ENCODE measurements around the gene TACC3.
A peak's percentile ranks its signal among the peaks of the same experiment; 100 is the strongest.

Gene TACC3

DNA sequence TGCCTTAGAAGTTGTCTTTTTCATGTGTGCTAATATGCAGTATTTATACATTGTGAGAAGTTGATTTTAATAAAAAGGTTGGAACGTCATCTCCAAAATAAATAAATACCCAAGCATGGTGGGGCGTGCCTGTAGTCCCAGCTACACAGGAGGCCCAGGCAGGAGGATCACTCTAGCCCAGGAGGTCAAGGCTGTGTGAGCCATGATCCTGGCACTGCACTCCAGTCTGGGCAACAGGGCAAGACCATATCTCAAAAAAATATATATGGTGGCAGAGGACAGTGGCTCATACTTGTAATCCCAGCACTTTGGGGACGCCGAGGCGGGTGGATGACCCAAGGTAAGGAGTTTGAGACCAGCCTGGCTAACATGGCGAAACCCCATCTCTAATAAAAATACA, 15.6 kb upstream of the TACC3 start:
- DNase-seq = no peak

GRCh38 chr4:1706358-1706757, 15.0 kb upstream of the TACC3 start:
- no peak for DNase-seq

DNA sequence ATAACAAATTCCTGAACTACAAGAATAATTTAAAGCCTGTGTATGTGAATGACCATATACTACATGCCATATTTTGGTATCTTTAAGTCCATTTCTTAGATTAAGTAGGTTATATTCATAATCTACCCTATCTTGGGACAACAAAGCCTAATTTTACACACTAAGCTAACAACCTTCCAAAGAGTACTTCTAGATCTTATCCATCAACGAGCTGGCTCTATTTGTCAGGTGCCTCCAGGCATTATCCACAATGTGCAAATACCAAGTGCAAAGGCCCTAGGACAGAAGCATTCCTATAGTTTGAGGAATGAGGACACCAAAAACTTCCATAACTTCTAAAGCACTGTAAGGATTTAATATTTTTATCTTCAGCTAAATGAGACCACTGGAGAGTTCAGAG, 12.7 kb upstream of the TACC3 start:
- no peak for DNase-seq

- no peak for DNase-seq
These were observed 10.2 kb upstream of the TACC3 start for GRCh38 chr4:1711055-1711570.

DNA sequence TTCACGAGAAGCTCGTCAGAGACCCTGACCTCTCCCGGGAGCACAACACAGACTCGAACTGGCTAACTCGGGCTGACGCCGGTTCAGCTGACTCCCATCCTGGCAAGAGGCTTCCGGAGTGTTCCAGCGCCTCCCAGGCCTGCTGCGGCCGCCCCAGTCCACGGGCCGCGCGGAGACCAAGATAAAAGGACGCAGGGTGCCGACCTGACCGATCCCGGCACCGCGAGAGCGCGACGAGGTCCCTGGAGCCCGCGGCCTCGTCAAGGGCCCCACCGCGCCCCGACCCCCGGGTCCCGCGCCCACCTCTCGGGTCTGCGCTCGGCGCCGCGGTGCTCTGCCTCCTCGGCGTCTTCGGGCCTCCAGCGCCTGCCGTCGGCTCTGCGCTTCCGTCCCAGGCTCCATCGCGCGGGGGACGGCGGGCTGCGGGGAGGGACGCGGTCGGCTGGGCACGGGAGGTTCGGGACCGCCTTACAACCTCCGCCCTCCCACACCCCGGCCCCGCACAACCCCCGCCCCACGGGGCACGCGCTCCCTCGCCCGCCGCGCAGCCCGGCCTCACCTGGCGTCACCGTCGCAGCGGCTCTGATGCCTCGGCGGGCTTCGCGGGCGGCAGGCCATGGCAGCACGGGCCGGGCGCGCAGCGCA, 9.6 kb upstream of the TACC3 start:
- DNase-seq = no peak

GRCh38 chr4:1712216-1713002, 8.9 kb upstream of the TACC3 start, which contains the start of gene SLBP:
Gene SLBP, minus strand, starts transcription at chr4:1712319. Its CDS starts 131 bp downstream, at chr4:1712188.
- DNase-seq = peak; percentile 98

DNA sequence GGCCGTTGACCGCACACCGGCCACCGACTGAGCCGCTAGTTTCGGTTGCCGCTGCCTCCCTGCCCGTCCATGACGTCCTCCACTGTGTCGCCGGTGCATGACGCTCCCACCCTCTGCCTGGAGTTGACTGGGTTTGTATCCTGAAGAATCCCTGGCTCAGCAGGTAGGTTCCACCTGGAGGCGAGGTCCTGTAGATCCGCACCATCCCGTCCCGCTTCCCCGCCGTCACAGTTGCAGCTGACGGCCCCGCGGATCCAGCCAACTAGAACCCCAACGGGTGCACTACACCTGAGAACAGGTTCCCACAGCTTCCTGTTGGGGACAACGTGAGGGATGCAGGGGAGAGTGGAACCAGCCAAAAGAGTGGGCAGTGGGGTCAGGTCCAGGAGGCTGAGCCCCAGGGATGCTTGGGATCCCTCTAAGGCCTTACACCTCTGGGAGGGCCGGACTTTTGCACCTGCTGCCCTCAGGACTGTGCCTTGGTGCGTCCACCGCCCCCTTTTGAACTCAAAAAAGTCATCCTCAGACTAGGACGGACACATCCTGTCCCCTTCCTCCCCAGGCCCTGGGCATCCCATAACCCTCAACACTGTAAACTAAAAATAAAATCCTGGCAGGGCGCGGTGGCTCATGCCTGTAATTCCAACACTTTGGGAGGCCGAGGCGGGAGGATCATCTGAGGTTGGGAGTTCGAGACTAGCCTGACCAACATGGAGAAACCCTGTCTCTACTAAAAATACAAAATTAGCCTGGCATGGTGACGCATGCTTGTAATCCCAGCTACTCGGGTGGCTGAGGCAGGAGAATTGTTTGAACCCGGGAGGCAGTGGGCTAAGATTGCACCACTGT, 8.1 kb upstream of the TACC3 start:
- no peak for DNase-seq

GRCh38 chr4:1714303-1715001, 6.9 kb upstream of the TACC3 start:
- DNase-seq = no peak

DNA sequence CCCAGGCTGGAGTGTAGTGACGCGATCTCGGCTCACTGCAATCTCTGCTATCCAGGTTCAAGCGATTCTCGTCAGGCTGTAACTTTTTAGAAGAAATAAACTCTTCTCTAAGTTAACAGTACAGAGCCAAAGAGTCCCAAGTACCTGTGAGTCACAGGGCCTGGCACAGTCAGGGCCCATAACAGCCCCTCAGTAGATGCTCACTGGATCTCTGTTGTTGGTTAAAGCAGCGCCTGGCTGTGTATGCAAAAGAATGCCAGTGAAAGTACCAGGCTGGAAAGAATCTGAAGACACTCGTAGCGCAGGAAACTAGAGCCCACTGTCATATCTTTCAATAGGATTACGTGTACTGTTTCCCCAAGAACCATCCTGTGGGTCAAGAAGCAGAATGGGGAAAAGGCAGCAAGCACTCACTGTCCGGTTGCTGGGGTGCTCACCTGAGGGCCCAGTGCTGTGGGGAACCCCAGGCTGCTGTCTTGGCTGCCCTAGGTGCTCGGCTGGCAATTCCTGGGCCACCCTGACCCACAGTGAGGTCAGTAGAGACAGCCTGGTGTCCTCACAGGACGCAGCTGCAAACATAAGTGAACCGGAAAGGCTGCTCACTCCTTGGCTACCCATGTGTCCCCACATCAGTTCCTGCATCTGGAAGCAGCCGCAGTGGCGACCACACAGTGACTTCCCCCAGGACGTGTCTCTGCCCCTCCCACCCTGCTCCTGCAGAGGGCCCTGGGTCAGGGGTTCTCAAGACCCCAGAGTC, 6.1 kb upstream of the TACC3 start:
- DNase-seq = peak; percentile 56

GRCh38 chr4:1716065-1716945, 5.0 kb upstream of the TACC3 start:
- no peak for DNase-seq

DNA sequence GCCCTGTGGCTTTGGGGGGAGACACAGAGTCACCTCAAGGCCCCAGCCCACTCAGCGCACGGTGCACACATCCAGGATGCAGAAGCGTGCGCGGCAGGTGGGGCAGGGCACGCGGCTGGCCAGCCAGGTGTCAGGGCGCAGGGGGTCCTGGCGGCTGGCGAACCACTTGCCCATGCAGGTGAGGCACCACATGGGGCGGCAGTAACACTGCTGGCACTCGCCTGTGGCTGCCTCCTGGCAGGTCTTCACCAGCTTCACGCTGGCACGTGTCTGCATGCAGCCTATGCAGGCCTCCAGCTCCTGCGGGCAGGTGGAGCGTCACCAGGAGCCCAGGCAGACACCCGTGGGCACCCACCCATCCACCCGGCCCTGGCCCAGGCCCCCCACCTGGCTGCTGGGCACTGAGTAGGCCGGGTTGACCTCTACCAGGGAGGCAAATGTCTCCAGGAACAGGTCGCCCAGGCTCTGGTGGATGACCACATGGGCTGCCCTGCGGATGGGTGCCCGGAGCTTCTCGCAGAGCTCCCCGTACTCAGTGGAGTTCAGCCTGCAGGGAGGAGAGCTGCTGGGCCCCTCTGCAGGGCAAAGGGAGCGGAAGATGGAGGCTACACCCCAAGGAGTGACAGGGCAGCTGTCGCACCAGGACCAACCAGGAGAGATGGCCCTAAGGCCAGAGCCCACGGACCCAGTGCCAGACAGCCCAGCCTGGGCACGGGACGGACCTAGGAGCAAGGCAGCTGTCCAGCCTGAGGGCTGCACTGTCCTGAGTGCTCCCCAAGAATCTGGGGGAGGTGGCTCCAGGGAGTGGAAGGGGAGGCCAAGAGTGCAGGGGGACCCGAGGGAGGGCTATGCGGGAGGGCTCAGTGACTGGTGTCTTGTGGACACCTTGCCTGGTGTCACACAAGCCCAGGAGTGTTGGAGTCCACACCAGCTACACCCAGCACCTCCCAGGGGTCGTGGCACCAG, 3.9 kb upstream of the TACC3 start:
- DNase-seq = no peak

DNA sequence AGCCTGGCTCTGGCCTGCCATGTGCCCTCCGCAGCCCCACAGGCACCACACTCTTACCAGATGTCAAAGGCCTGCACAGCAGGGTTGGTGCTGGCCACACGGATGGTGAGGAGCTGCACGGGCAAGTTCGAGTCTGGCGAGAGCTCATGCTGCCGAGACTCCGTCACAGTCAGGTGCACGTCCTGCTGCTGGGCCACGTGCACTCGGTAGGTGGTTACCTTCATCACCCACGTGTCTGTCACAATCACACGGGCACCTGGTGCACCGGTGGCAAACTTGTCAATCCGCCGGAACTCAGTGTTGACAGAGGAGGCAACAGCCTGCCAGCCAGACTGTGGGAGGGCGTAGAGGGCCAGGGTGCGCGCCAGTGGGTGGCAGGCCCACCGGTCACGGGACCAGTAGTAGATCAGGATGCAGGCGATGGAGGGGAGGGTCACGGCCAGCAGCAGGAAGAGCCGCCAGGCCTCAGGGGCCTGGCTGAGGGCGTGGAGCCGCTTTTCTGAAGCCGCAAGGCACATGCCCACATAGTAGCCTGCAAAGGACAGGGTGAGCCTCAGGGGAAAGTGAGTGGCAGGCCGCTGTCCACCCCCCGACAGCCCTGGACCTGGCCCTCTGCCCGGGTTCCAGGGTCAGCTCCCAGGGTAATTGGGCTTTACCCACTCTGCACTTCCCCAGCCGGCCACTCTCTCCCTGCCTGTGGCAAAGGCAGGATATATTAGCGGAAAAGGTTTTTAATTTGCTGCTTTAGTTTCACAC, 3.0 kb upstream of the TACC3 start:
- no peak for DNase-seq

DNA sequence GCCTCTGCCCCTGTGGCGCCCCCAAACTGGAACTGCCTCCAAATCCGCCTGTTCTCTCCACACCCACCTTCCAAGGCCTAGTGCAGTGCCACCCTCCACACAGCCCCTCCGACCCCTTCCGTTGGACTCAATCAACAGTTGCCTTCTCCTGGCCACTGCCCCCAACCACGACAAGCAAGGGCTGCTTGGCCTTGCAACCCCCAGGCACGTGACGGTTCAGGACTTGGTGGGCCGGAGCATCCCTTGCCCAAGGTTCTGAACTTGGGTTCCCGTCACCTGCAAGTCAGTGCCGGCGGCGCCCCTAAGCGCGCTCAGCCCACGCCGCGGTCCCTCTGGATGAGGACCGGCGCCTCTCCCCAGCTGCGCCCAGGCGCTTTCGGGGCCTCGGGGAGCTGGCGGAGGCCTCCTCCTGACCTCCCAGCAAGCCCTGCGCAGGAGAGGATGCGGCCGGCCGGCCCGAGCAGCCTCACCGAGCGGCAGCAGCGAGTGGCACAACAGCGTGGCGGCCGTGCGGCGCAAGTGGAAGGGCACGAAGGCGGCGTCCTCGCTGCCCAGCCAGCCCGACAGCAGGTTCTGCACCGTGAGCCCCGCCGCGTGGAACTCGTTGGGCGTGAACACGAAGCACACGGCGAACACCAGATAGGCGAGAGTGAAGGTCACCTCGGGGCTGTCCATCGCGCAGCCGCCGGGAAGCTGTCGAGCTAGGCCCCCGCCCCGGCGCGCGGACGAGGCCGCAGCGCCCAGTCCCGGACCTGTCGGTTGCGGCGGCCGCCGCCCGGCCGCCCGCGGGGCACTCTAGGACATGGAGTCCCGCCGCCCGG, 948 bp upstream of the TACC3 start:
- DNase-seq = peak; percentile 22

DNA sequence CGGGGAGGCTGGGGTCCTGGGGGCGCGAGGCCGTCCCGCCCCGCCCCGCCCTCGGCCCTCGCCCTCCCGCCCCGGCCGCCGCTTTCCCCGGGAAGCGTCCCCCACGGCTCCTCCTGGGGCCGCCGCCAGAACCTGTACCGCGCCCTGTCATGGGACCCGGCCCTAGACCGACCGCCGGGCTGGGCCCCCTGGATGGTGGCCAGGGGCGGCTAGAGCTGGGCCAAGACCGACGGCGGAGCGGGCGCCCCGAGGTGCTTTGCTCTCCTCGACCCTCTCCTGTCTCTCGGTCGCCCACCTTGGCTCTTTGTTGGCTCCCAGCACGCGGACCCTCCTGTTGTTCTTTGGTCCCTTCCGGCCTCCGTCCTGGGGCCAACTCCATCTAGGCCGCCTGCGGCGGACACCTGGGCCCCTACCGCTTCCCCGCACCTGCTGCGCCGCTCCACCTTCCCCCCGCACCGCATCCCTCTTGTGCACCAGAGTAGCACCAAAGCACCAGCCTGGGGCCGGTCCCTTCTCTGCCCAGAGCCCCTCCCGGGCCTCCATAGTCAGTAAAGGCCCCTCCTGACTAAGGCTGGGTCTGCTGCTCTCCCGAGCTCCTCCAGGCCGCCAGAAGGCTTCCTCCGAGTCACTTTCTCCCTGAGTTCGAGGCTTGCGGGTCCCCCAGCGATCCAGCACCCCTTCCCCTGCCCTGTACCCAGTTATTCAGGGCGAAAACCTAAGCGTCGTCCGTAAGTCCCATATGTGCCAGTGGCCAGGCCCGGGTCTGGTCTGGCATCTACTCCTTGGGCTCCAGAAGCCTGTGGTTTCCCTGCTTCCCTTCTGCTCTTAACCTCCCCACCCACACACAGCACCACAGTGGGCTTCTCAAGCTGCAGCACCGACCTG, 587 bp downstream of the TACC3 start:
- DNase-seq = no peak

DNA sequence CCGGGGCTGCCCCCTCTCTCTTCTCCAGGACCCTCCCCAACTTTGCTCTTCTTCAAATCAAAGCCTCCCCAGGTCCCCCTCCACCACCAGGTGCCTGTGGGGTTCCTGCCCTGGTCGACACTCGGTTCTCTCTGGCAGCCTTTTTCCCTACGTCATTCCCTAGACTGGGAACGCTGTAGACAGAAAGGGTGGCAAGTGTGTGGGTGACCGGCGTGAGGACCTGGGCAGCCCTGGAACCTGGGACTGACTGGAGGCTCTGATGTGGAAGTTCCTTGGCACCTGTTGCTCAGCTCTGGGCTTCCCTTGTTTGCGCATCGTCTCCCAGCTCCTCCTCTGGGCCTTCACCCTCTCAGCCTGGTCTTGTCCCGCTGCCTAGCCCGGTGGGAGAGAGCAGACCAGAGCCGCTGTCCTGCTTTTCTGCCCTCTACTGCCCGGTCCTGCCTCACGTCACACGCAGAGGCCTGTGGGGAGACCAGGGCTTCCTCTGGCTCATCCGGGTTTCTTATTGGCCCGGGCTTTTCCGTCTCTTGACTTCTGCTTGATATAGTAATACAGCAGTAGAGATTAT, 1.3 kb downstream of the TACC3 start:
- DNase-seq = no peak

GRCh38 chr4:1723131-1723801, 1.9 kb downstream of the TACC3 start:
- DNase-seq = peak; percentile 64
